NCI-H226 (cell line): ENCODE data around the gene SHISA2.

Experiments used
- DNase-seq: peaks from one replicate; pipeline ENCODE4 v3.0.0-alpha.2; 2015

The SHISA2 gene

GRCh38 chr13:26047040-26047439, 4.8 kb downstream of the SHISA2 start:
- DNase-seq = no peak

GRCh38 chr13:26046639-26047038, 5.2 kb downstream of the SHISA2 start:
- DNase-seq = no peak

- no peak for DNase-seq
Measured at GRCh38 chr13:26045142-26045541, 6.7 kb downstream of the SHISA2 start.

- DNase-seq = no peak
Measured at GRCh38 chr13:26042785-26043184, 9.0 kb downstream of the SHISA2 start.

DNA sequence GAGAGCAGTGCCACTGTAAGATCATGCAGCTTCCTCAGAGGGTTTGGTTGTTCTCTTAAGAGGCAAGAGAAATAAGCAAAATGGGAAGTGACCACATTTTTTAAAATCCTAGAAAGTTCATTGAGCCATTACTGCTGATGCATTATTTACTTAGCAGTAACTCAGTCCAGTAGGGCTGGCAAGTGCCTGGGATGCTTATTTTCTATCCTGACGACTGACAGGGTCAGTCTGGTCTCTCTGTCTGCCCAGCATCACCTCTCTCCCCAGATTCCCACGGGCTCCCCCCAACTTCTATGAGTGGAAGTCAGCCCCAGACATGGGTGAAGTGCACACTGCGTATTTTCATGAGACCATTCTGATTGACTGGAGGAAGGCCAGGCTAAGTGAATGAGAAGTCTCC, 10.4 kb downstream of the SHISA2 start:
- DNase-seq = no peak

GRCh38 chr13:26038931-26039475, 12.8 kb downstream of the SHISA2 start:
- no peak for DNase-seq

GRCh38 chr13:26037302-26037701, 14.5 kb downstream of the SHISA2 start:
- DNase-seq = no peak

DNA sequence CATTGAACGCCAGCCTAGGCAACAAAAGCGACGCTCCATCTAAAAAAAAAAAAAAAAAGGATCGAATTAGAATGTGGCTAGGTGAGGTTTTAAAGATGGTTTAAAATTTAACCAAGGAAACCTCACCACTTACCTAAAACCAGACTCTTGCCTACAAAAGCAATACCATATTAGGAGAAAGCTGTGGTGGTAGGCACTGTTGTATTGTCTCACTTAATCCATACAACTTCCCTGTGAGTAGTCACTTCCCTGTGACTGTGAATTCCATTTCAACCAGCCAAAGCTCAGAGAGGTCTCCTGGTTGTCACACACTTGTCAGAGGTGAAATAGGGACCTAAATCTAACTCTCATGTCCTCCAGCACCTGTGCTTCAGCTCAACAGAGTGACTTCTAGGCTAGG, 15.4 kb downstream of the SHISA2 start:
- no peak for DNase-seq

- no peak for DNase-seq
Measured at GRCh38 chr13:26034018-26034417, 17.8 kb downstream of the SHISA2 start.

GRCh38 chr13:26030331-26030730, 21.5 kb downstream of the SHISA2 start:
- DNase-seq = no peak

DNA sequence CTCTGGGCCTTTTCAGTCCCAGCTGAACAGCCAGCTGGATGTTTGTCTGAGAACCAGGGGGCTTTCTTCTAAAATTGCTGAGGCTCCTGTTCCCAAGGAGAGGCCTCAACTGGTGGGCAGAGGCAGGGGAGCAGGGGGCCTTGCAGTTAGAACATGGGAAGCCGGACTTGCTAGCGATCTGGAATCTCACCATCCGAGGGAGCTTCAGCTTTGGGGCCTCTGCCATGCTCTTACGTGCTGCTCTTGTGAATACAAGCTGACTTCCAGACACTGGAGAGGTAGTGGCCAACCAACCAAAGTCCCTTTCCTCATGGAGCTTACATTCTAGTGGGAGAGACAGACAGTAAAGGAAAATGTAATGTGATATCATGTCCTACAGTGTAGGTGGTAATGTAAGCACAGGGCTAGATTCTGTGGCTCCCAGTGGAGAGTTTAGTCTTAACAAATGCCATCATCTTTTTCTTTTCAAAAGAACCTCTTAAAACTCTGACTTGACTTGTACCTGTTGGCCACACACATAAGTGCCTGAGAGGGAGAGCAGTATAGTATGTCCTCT, 22.2 kb downstream of the SHISA2 start:
- DNase-seq = no peak

DNA sequence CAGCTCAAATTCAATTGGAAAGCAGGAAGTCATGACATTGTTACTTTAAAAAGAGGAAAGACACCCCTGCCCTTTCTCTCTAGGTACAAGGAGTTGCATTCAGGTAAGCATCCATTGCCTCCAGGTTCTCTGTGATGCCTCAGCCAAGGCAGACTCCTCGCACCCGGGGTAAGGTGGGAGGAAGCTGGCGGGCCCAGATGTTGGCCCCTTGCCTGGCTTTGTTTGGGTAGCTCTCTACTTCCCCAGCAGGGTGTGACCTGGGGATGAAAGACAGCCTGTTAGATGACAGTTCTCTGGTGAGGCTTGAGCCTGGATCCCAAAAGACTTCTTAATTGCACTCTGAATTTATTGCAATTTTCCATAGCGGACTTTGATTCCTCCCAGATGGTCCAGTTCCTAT, 25.6 kb downstream of the SHISA2 start:
- DNase-seq = no peak

DNA sequence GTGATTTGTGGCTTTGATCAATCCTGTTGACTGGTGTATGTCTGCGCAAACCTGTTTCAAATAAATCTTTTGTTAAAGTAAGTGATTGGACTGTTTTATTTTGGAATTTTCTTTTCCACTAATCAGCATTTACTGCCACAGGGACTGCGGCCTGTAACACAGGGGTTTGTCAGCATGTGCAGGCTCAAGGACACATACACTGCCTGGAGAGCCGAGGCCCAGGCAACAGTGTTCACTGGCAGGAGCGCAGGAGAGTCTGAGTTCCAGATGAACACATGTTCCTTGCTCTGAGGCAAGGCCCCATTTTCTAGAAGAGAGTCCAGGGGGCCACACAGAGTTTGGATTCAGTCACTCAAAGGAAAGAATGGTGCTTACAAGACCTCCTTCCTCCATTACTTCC, 26.0 kb downstream of the SHISA2 start:
- no peak for DNase-seq

DNA sequence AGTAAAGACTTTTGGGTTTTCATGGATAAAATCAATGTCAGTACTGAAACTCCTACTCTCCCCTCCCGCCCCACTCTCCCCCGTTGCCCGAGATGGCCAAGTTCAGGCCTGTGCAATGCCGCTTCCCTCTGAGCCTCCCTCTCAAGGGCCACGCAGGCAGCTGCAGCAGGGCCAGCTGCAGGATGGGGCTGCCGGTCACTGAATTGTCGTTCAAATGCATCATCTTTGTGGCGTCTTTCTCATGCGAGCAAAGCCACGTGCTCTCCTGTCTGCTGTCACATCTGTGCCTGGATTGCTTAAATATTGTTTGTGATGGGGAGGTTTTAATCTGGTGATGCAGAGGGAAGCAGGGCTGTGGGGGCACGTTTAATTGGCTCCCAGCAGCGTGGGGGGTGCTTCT, 26.6 kb downstream of the SHISA2 start:
- no peak for DNase-seq

DNA sequence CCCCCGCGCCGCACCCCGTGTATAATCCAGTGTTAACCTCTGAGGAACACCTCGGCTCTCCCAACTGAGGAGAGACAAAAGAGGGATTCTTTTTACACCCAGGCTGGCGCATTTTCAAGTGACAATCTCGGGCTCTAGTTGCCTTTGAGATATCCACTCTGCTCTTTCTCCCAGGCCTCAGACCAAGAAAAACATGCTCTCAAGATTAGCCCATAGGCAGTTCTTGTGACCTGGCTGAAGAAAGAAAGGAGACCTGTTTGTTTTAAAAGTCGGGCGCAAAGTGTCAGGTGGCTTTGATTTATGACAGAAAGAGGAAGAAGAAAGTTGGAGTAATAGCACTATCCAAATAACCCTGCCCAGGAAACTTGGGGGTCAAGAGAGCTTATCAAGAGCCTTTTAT, 27.3 kb downstream of the SHISA2 start:
- DNase-seq = no peak

- no peak for DNase-seq
Measured at GRCh38 chr13:26022538-26023292, 29.1 kb downstream of the SHISA2 start.

GRCh38 chr13:26021956-26022355, 29.9 kb downstream of the SHISA2 start:
- DNase-seq = no peak

DNA sequence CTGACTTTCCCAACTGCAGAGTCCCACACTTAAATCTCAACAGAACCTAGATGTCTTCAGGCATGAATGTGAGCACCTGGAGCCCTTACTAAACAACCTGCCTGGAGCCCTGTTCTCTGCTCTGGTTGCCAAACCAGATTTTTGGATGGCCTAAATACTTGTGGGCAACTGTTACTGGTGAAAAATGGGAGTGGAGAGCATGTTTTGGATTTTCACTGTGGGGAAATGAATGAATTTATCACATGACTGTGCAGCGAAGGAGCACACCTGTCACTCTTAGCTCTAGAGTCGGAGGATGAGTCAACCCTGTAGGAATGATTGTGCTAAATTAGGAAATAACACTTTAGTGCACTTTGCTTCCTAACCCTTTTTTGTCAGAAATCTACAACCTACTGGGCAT, 30.3 kb downstream of the SHISA2 start:
- DNase-seq = no peak

GRCh38 chr13:26020891-26021290, 30.9 kb downstream of the SHISA2 start:
- no peak for DNase-seq

- no peak for DNase-seq
Measured at GRCh38 chr13:26019881-26020870, 31.6 kb downstream of the SHISA2 start.

DNA sequence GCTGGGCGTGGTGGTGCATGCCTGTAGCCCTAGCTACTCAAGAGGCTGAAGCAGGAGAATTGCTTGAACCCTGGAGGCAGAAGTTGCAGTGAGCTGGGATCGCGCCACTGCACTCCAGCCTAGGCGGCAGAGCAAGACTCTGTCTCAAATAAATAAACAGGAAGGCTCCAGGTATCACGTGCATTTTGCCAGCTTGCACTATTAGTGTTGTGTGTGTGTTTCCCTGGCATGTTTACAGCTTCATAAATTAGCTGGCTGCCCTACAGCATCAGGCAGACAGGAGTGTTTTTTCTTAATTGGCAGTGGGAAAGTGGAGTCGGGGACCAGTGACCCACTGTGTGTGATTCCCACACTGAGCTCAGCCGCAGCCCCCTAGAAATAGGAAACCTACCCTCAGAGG, 32.6 kb downstream of the SHISA2 start:
- no peak for DNase-seq

DNA sequence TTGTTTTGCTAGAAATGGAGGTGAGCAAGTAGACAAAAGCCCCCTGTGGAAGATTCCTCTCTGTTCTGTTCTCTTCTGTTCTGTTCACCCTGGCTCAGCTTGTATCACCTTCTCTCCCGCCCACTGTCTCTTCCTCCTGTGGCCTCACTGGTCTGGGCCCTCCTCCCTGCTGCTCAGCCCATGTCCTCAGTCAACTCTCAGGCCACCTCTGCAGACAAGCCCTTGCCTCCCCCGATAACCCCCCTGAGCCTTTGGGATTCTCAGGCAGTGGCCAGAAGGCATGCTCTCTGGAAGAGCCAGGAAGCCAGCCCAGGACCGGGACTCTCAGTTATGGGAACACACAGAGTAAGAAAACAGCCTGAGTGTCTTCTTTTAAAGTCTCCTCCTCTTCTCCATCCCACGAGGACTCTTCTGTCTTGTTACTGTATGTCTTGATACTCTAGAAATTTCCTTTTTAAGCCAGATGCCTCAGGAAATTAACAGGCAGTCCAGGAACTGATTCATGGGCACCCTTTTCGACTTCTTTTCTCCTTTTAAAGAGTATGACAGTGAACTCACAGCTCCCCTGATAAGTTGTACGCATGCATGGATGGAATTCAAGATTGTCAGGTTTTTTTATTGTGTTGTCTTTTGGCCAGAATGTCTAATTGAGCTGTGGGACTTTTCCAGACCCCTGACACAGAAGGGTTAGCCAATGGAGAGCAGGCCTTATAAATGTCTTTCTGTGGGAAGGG, 33.7 kb downstream of the SHISA2 start:
- DNase-seq = no peak
